K562 (cell line): ENCODE measurements around the gene DLK1. TPM values are rescaled to one million over a fixed set of nuclear protein-coding genes. Genes with fewer than 3 reads are reported as not detected.
A peak's percentile ranks its signal among the peaks of the same experiment; 100 is the strongest.

Experiments
- ATAC-seq: fragments of 200-7000 bp; cut with Tn5 transposase; 3 replicates; pipeline ENCODE4 v1.9.1; 2020; ENCODE audit warnings: moderate library complexity
- BruUV-seq: library from RNA; stranded (reverse); fragments of 400-500 nt; replicated peaks from 2 replicates; lab custom pipeline; 2021; lab: Mats Ljungman, UMichigan
- CTCF ChIA-PET: fragments of 300-600 bp; formaldehyde crosslinking; extraction: SDS; loops from one replicate; lab custom pipeline; 2021; ENCODE audit warnings: low intra/inter-chr PET ratio; lab: Yijun Ruan, JAX
- POLR2A ChIA-PET: fragments of 300-600, 350-650 bp; sonication (Branson Sonifier 250); formaldehyde crosslinking; extraction: SDS; loops from one replicate; lab custom pipeline; 2021; ENCODE audit warnings: antibody characterized with exemption, inconsistent platforms; lab: Yijun Ruan, JAX
- DNase-seq, 4 experiments: peaks; one replicate each; pipeline versions ENCODE4 v3.0.0 to v3.0.0-alpha.2; 2011 to 2018; ENCODE audit warnings: low spot score in 3 of 4, mixed read lengths in 3 of 4; ENCODE audit errors: extremely low read depth in 1 of 4
- FAIRE-seq: peaks from 2 replicates; lab custom pipeline; 2011; peaks lifted over from hg19 to GRCh38; lab: Jason Lieb, UNC
- H2AFZ ChIP-seq: 2 replicates; pipeline ENCODE4 v1.6.0; 2011; ENCODE audit warnings: low read depth, low read length, control low read depth, inconsistent platforms
- H3K27ac ChIP-seq: fragments of 200-600 bp; 3 replicates; pipeline ENCODE4 v1.8.0; 2011; ENCODE audit warnings: low read depth, mild to moderate bottlenecking, control low read depth, inconsistent platforms, low read length, moderate library complexity, mixed read lengths; ENCODE audit errors: extremely low read depth
- H3K27me3 ChIP-seq, 2 experiments: fragments of 300-600 bp in 1 of 2; 2 replicates in 1 of 2; 3 replicates in 1 of 2; pipeline versions ENCODE4 v1.6.0 to v1.8.0; 2011; ENCODE audit warnings: inconsistent platforms in 2 of 2, low read length in 2 of 2, mild to moderate bottlenecking in 1 of 2, mixed read lengths in 1 of 2, moderate library complexity in 1 of 2; ENCODE audit not compliant: control insufficient read depth in 2 of 2, insufficient read depth in 2 of 2
- H3K36me3 ChIP-seq: fragments of 300-600 bp; 3 replicates; pipeline ENCODE4 v1.8.0; 2011; ENCODE audit warnings: mild to moderate bottlenecking, low read length, inconsistent platforms; ENCODE audit not compliant: control insufficient read depth, insufficient read depth
- H3K4me1 ChIP-seq, 2 experiments: fragments of 200-600 bp in 1 of 2; replicated peaks in 1 of 2; 2 replicates in 1 of 2; 3 replicates in 1 of 2; pipeline versions ENCODE4 v1.5.1 to v1.8.0; 2011; ENCODE audit warnings: inconsistent platforms in 2 of 2, low read length in 2 of 2, mild to moderate bottlenecking in 1 of 2, mixed read lengths in 1 of 2, moderate library complexity in 1 of 2; ENCODE audit not compliant: control insufficient read depth in 2 of 2, insufficient read depth in 2 of 2
- H3K4me2 ChIP-seq: 2 replicates; pipeline ENCODE4 v1.6.1; 2011; ENCODE audit warnings: low read length, control low read depth, inconsistent platforms, mixed read lengths; ENCODE audit not compliant: insufficient read depth
- H3K4me3 ChIP-seq: fragments of 200-600 bp; sonication (generic), shearing (Covaris generic); 2 replicates; pipeline ENCODE4 v1.5.1; 2016; ENCODE audit warnings: control low read depth, inconsistent platforms
- H3K79me2 ChIP-seq: fragments of 200-600 bp; 3 replicates; pipeline ENCODE4 v1.8.0; 2011; ENCODE audit warnings: low read length, inconsistent platforms; ENCODE audit not compliant: control insufficient read depth, insufficient read depth
- H3K9ac ChIP-seq, 2 experiments: 2 replicates each; pipeline versions ENCODE4 v1.6.0 to v1.6.1; 2011; ENCODE audit warnings: low read depth in 2 of 2, low read length in 2 of 2, control low read depth in 1 of 2, inconsistent platforms in 1 of 2, mild to moderate bottlenecking in 1 of 2, mixed read lengths in 1 of 2; ENCODE audit not compliant: insufficient read depth in 1 of 2
- H3K9me1 ChIP-seq: one replicate; pipeline ENCODE4 v1.6.0; 2011; ENCODE audit warnings: inconsistent platforms, mild to moderate bottlenecking, low read length, moderate library complexity; ENCODE audit not compliant: control insufficient read depth, insufficient read depth
- H3K9me3 ChIP-seq: replicated peaks from 2 replicates; pipeline ENCODE4 v1.5.1; 2011; ENCODE audit warnings: low read depth, low read length, inconsistent platforms; ENCODE audit not compliant: control insufficient read depth, insufficient read depth
- H4K20me1 ChIP-seq: replicated peaks from 2 replicates; pipeline ENCODE4 v1.6.1; 2011; ENCODE audit warnings: low read length, inconsistent platforms, mixed read lengths; ENCODE audit not compliant: control insufficient read depth, insufficient read depth
- BCOR ChIP-seq: fragments of 450-650 bp; IDR thresholded peaks from 2 replicates; pipeline ENCODE4 v1.6.1; 2016
- BRF1 ChIP-seq: IDR thresholded peaks from 3 replicates; pipeline ENCODE4 v1.6.1; 2011; ENCODE audit warnings: borderline replicate concordance, mild to moderate bottlenecking; ENCODE audit not compliant: insufficient read length; ENCODE audit errors: extremely low read depth
- CBX2 ChIP-seq: fragments of 200-600 bp; sonication (generic); IDR thresholded peaks from one replicate; pipeline ENCODE4 v1.6.1; 2012; ENCODE audit warnings: mild to moderate bottlenecking, low read length, inconsistent platforms; ENCODE audit not compliant: insufficient read depth, poor library complexity, severe bottlenecking
- HDAC3 ChIP-seq: fragments of 450-650 bp; IDR thresholded peaks from 2 replicates; pipeline ENCODE4 v1.6.1; 2018; ENCODE audit warnings: borderline replicate concordance, mild to moderate bottlenecking, moderate library complexity; ENCODE audit not compliant: partially characterized antibody
- HNRNPH1 ChIP-seq: fragments of 200-400 bp; formaldehyde crosslinking; optimal IDR thresholded peaks from 2 replicates; pipeline ENCODE3; 2017; ENCODE audit warnings: low read depth, mild to moderate bottlenecking, low read length, moderate library complexity
- KDM1A ChIP-seq, 2 experiments: fragments of 450-650 bp; IDR thresholded peaks; 2 replicates each; pipeline ENCODE4 v1.6.1; 2016; ENCODE audit warnings: mild to moderate bottlenecking in 2 of 2
- NCOA1 ChIP-seq: fragments of 450-650 bp; IDR thresholded peaks from 2 replicates; pipeline ENCODE4 v1.6.1; 2016; ENCODE audit warnings: low read depth
- PREB ChIP-seq: sonication (generic); formaldehyde crosslinking; IDR thresholded peaks from 2 replicates; pipeline ENCODE4 v1.8.1; 2023; ENCODE audit warnings: mild to moderate bottlenecking, missing genetic modification reagents
- RBFOX2 ChIP-seq: fragments of 200-400 bp; formaldehyde crosslinking; IDR thresholded peaks from 2 replicates; pipeline ENCODE4 v1.6.1; 2017; ENCODE audit warnings: low read depth, mild to moderate bottlenecking, low read length, moderate library complexity
- RCOR1 ChIP-seq, 2 experiments: IDR thresholded peaks; 2 replicates each; pipeline ENCODE4 v1.6.1; 2012; ENCODE audit warnings: low read depth in 2 of 2, low read length in 2 of 2, borderline replicate concordance in 1 of 2, improper control_type of control experiment in 1 of 2
- ZBTB9 ChIP-seq: fragments of 450-650 bp; formaldehyde crosslinking; IDR thresholded peaks from 2 replicates; pipeline ENCODE4 v1.4.0; 2020; ENCODE audit warnings: mild to moderate bottlenecking, moderate library complexity
- ZNF146 ChIP-seq: IDR thresholded peaks from one replicate; pipeline ENCODE4 v1.6.1; 2018; ENCODE audit warnings: missing compliant biosample characterization; ENCODE audit not compliant: unreplicated experiment
- WGBS: fragments of 100-300 bp; shearing (Covaris generic); methylation state at CpG from one replicate; pipeline ENCODE4 v1.1.6; 2016; ENCODE audit warnings: low coverage, mixed read lengths; ENCODE audit not compliant: insufficient coverage; ENCODE audit errors: missing lambda C conversion rate; 5-methylcytosine and 5-hydroxymethylcytosine counted together
- in situ Hi-C: fragments of 300-500 bp; cut with MboI; formaldehyde crosslinking; loops from 4 replicates; pipeline ENCODE4 v1.15.0; 2018; ENCODE audit warnings: inconsistent platforms, mixed read lengths
- intact Hi-C: fragments of 100-400 bp; cut with micrococcal nuclease; formaldehyde crosslinking; loops from 2 replicates; pipeline ENCODE4 v1.14.2; 2022
- polyA plus RNA-seq, 8 experiments: library from polyadenylated mRNA; depleted of rRNA in 4 of 8; stranded (reverse) in 5 of 8; unstranded in 3 of 8; fragments of >200 nt; fragmentation: Nextera tagmentation in 2 of 8; fragmentation: Illumina TruSeq in 1 of 8; extraction: Ambion mirVana in 2 of 8; extraction: Trizol in 1 of 8; gene quantifications; 2 replicates each; pipeline versions ENCODE4 v1.2.1 to v1.2.3, GENCODE V29; 2011 to 2014; ENCODE audit warnings: inconsistent platforms in 1 of 8, missing spikeins in 1 of 8
- total RNA-seq, 7 experiments: library from RNA; depleted of rRNA in 6 of 7; stranded (reverse); fragments of >200 nt in 6 of 7; fragmentation: Illumina TruSeq in 2 of 7; extraction: Trizol in 2 of 7; gene quantifications; 2 replicates each; pipeline versions ENCODE4 v1.2.1 to v1.2.3, GENCODE V29; 2011 to 2021; ENCODE audit warnings: low replicate concordance in 1 of 7

The DLK1 gene
- total and polyA plus RNA-seq, 9 of the 15 experiments (the other 6 are each of a cell fraction or from before 2014, with no cell fraction given) = 4.4 to 97.2 (median 15.3) TPM

- no TSS peak for BruUV-seq
- H3K27me3 ChIP-seq = no peaks in the 10 kb centered on the region
- in situ Hi-C loops (no loop called here), intact Hi-C loops (no loop called here)
- ATAC-seq = no peak
- peak overlapping the region; percentile 54 to 82; a peak in 3 of 4 replicates for H3K9ac ChIP-seq
- no peak overlapping the region for H3K4me3 ChIP-seq
- H3K36me3 ChIP-seq = no peaks in the 10 kb centered on the region
- no peaks in the 10 kb centered on the region for H3K9me1 ChIP-seq
- FAIRE-seq = no peak
- no peaks in the 10 kb centered on the region for H3K9me3 ChIP-seq
- H3K4me1 ChIP-seq = peaks cover 50 to 57% of the 10 kb centered on the region in 2 experiments
- DNase-seq = no peak
- no peak for TF ChIP-seq HDAC3
- no peak for TF ChIP-seq BRF1
- 0 out of 2 replicates have a peak, but pooled peaks have one; percentile 27 for TF ChIP-seq RBFOX2
- CTCF ChIA-PET = no interaction called here
- H3K79me2 ChIP-seq = no peaks in the 10 kb centered on the region
- H2AFZ ChIP-seq = peak overlapping the region; percentile 82
- H3K4me2 ChIP-seq = 0 out of 2 replicates have a peak overlapping the region, but pooled peaks have one; percentile 0
- peak overlapping the region; percentile 69; the same call in 2 of the 3 replicates for H3K27ac ChIP-seq
- WGBS = 71% methylated on average over 8 of the region's 13 CpGs
- POLR2A ChIA-PET = interaction anchor here (0.6 to 1.5 kb wide), 4 partner anchors 12 to 655 kb away, joined by 3 to 5 read pairs (median 4); partner anchors contain the start of gene DLK1
- H4K20me1 ChIP-seq = no peaks in the 10 kb centered on the region
Observed at GRCh38 chr14:100681111-100681510, 45.6 kb upstream of the DLK1 start.

DNA sequence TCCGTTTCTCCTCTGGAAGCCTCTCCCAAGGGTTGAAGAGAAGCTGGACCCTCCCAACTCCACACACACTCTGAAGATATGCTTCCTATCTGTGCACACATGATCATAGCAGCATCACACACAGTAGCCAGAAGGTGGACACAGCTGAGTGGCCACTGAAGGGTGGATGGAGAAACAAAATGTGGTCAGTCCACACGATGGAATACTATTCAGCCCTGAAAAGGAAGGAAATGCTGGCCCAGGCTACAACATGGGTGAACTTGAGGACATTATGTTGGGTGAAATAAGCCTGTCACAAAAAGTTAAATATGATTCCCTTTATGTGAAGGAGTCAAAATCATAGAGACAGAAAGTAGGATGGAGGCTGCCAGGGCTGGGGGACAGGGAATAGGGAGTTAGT is 43.9 kb upstream of the DLK1 start:
- no peak overlapping the region for H3K4me3 ChIP-seq
- H3K79me2 ChIP-seq = no peaks in the 10 kb centered on the region
- H4K20me1 ChIP-seq = no peaks in the 10 kb centered on the region
- no peaks in the 10 kb centered on the region for H3K9me3 ChIP-seq
- no peaks in the 10 kb centered on the region for H3K27me3 ChIP-seq
- ATAC-seq (no peak), DNase-seq (no peak), FAIRE-seq (no peak)
- no peak overlapping the region for H2AFZ ChIP-seq
- peaks cover 39 to 41% of the 10 kb centered on the region in 2 experiments for H3K4me1 ChIP-seq
- H3K36me3 ChIP-seq = no peaks in the 10 kb centered on the region
- intact Hi-C loops (no loop called here), in situ Hi-C loops (no loop called here)
- BruUV-seq = no TSS peak
- H3K27ac ChIP-seq = no peak overlapping the region
- CTCF ChIA-PET = no interaction called here
- POLR2A ChIA-PET = interaction anchor here (1.5 to 1.9 kb wide), 2 partner anchors 10 to 16 kb away, joined by 4 to 5 read pairs; no protein-coding TSS in a partner anchor
- WGBS = 61% methylated on average over 2 of the region's 2 CpGs
- no peak overlapping the region for H3K4me2 ChIP-seq
- H3K9ac ChIP-seq = no peak overlapping the region
- no peaks in the 10 kb centered on the region for H3K9me1 ChIP-seq
- TF ChIP-seq ZNF146 (CRISPR knock-in tag) (peak; percentile 99), KDM1A (IDR thresholded peaks at IDR 0.05) (0 out of 4 replicates have a peak, but pooled peaks have one; percentile 27 to 49), NCOA1 (no peak), HNRNPH1 (no peak), RCOR1 (IDR thresholded peaks at IDR 0.05; ENCODE audit: borderline replicate concordance in 1 of 2, low read depth in 2 of 2, low read length in 2 of 2) (0 out of 4 replicates have a peak, but pooled peaks of 1 of the 2 experiments have one; percentile 12), PREB (CRISPR knock-in tag) (no peak), BCOR (peak; percentile 70), ZBTB9 (CRISPR knock-in tag) (peak; percentile 68; the same call in 1 of the 2 replicates), CBX2 (no peak)
